Measurements from ENCODE around the gene SND1. TPM values are rescaled to one million over a fixed set of nuclear protein-coding genes. Genes with fewer than 3 reads are reported as not detected.

Gene SND1
- total RNA-seq, 2 donors from 2014 or later = 131 to 135 TPM

GRCh38 chr7:128116740-128117139 lies 464.7 kb downstream of the SND1 start:
- no peak for DNase-seq (ENCODE audit: low spot score)
- intact Hi-C loops (cut with DNase I) = no loop called here

DNA sequence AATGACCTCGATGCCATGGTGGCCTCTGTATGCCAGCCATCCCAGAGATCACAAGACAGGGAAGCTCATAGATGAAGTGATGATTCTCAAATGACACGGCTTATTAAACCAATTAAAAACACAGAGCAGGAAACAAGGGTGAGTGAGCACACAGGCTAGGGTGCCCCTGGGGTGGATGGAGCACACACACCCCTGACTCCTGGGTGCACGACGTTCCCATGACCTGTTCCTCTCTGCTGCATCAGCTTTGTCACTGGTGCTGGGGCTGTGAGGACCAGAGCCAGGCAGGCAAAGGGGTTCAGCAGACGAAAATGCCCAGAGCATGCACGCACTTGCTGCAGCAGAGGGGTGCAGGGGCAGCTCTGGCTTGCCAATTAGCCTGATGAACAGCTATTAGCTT lies 465.7 kb downstream of the SND1 start:
- no peak for DNase-seq (ENCODE audit: low spot score)
- intact Hi-C loops (cut with DNase I) = no loop called here

DNA sequence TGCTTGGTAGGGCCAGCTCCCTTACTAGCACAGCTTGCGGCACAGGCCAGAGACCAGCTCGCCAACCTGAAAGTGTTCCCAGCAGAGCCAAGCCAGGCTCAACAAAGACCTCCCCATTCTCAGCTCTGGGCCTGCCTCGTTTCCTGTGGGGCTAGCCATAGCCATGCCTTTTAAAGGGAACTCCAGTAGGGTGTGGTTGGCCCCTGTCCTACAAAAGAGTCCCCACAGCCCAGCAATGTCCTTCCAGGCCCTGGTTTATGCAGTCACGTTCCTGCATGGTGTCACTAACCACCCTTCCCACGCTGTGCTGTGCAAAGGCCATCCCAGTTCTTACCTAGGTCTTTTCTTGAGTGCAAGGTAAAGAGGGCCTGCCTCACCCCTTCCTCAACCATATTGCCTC lies 467.0 kb downstream of the SND1 start:
- DNase-seq (ENCODE audit: low spot score) = no peak
- intact Hi-C loops (cut with DNase I) = no loop called here

- intact Hi-C loops (cut with DNase I) = loop anchor here in 1 of 2 donors (5.0 kb wide), 1 partner anchor 568 kb away; no protein-coding TSS in a partner anchor
These were observed 468.1 kb downstream of the SND1 start for GRCh38 chr7:128120116-128120515.

DNA sequence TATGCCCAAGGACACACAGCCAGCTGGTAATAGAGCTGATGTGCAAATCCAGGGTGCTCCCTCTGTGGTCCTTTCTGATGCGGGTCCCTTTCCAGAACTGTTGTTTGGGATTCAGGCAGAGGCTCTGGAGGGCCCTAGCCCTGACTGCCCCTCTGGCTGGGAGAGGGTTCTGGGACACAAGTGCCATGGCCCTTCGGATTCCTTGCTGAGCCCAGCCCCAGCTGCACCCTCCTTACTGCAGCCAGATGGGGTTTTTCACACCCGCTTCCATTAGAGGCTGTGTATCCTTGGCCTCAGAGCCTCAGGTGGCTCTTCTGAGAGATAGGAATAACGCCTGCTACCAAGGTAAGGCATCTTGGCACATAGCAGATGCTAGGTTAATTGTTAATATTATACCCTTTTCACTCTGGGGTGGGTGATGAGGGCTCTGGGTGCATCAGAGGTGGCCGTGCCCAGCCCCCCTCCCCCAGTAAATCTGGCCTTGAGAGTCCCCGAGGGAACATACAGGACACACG lies 469.0 kb downstream of the SND1 start:
- no peak for DNase-seq (ENCODE audit: low spot score)
- intact Hi-C loops (cut with DNase I) = loop anchor here in 1 of 2 donors (5.0 kb wide), 1 partner anchor 569 kb away; no protein-coding TSS in a partner anchor

More at GRCh38 chr7:128120116-128120515, 468.1 kb downstream of the SND1 start:
- no peak for DNase-seq (ENCODE audit: low spot score)

DNA sequence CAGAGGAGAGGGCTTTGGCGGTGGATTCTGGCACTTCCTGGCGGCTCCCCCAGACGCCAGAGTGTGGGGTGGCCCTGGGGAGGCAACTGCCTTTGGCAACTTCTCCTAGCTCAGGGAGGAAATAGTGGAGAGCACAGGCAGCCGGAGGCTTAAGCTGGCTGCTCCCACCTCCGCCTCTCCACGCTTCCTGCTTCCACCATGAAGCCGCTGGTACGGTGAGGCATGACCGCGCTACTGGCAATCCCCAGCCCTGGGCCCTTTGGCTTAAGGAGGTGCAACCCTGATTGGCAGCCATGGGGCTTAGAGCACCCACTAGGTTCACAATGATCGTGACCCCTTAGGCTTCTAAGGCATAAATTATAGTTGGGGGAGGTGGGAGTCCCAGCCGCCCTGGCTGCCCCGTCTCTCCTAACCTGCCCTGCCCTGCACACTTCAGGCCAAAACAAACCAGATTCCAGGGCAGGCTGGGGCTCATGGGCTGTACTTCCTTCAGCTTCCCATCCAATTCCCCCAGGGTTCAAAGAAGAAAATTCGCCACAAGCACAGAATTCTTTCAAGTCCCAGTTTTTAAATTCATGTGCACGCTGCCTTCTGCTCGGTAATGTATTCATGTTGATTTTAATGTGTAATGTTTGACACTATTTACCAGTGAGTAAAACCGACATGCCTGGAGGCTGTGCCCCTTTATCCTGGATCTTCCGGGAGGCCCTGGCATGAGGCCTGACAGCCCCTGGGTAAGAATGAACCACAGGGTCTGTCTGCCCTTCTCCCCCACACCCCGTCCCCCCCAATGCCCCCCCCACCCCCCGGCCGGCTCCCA lies 469.9 kb downstream of the SND1 start:
- peak; percentile 88 for DNase-seq (ENCODE audit: low spot score)
- intact Hi-C loops (cut with DNase I) = loop anchor here in 1 of 2 donors (5.0 kb wide), 1 partner anchor 570 kb away; no protein-coding TSS in a partner anchor

- intact Hi-C loops (cut with DNase I) = loop anchor here in 1 of 2 donors (5.0 kb wide), 1 partner anchor 570 kb away; no protein-coding TSS in a partner anchor
- no peak for DNase-seq (ENCODE audit: low spot score)
These were observed 470.7 kb downstream of the SND1 start for GRCh38 chr7:128122576-128123290.

GRCh38 chr7:128123291-128124037 lies 471.5 kb downstream of the SND1 start:
- intact Hi-C loops (cut with DNase I) = loop anchor here in 1 of 2 donors (5.0 kb wide), 1 partner anchor 571 kb away; no protein-coding TSS in a partner anchor
- no peak for DNase-seq (ENCODE audit: low spot score)

- intact Hi-C loops (cut with DNase I) = loop anchor here in 1 of 2 donors (5.0 kb wide), 1 partner anchor 572 kb away; no protein-coding TSS in a partner anchor
- DNase-seq (ENCODE audit: low spot score) = no peak
These were observed 472.8 kb downstream of the SND1 start for GRCh38 chr7:128124786-128125185.

- intact Hi-C loops (cut with DNase I) = no loop called here
- DNase-seq (ENCODE audit: low spot score) = no peak
These were observed 473.8 kb downstream of the SND1 start for GRCh38 chr7:128125816-128126215.

DNA sequence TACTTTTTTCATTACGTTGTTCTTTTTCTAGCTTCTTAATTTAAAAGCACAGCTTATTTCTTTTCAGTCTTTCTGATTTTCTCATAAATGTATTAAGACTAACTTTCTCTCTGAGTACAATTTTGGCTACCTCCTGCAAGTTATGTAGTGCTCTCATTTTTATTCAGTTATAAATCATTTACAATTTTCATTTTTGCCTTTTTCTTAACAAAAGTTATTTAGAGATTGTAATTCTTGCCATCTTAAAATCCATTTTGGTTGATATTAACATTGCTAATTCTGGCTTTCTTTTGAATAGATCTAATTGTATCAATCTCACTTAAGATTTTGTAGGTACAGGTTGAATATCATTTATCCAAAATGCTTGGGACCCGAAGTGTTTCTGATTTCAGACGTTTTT lies 476.4 kb downstream of the SND1 start:
- no peak for DNase-seq (ENCODE audit: low spot score)
- intact Hi-C loops (cut with DNase I) = no loop called here

GRCh38 chr7:128129224-128129864 lies 477.4 kb downstream of the SND1 start:
- intact Hi-C loops (cut with DNase I) = no loop called here
- DNase-seq (ENCODE audit: low spot score) = no peak

GRCh38 chr7:128131115-128131514 lies 479.1 kb downstream of the SND1 start:
- intact Hi-C loops (cut with DNase I) = no loop called here

DNA sequence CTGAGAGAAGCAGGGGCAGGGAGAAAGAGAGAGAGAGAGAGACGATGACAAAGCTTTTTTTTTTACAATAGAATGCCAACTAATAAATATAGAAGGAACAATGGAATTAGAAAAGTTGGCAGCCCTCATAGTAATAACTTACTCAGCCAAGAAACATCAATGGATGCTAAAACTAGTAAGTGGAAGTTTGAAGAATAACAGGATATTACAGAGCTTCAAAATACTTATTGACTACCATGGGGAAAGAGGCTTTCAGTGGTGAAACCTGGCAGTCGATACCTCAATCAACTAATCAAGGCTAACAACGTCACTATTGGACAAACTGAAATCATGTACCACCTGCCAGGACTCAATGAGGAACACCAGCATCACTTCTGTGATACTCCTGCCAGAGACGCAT lies 479.7 kb downstream of the SND1 start:
- intact Hi-C loops (cut with DNase I) = no loop called here
- no peak for DNase-seq (ENCODE audit: low spot score)

More at GRCh38 chr7:128131115-128131514, 479.1 kb downstream of the SND1 start:
- no peak for DNase-seq (ENCODE audit: low spot score)

- no peak for DNase-seq (ENCODE audit: low spot score)
- intact Hi-C loops (cut with DNase I) = no loop called here
These were observed 480.6 kb downstream of the SND1 start for GRCh38 chr7:128132426-128133069.

DNA sequence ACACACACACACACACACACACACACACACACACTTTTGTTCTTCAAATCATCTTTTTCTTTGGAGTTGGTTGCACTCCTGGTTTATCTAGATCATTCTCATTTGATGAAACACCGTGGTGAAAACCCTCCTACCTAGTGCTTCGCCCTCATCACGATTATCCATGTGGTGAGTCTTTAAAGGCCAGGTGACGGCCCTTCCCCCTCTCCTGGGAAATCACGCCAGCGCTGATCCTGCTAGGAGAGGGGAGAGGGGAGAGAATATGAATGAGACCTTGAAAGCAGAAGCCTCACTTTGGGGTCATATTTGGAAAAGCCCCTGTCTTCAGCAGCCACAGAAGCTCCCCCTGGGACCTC lies 483.1 kb downstream of the SND1 start:
- no peak for DNase-seq (ENCODE audit: low spot score)
- intact Hi-C loops (cut with DNase I) = loop anchor here (5.0 kb wide), 2 partner anchors 67 to 72 kb away; no protein-coding TSS in a partner anchor

- no peak for DNase-seq (ENCODE audit: low spot score)
- intact Hi-C loops (cut with DNase I) = loop anchor here (5.0 kb wide), 2 partner anchors 67 to 72 kb away; no protein-coding TSS in a partner anchor
These were observed 483.7 kb downstream of the SND1 start for GRCh38 chr7:128135515-128136214.

DNA sequence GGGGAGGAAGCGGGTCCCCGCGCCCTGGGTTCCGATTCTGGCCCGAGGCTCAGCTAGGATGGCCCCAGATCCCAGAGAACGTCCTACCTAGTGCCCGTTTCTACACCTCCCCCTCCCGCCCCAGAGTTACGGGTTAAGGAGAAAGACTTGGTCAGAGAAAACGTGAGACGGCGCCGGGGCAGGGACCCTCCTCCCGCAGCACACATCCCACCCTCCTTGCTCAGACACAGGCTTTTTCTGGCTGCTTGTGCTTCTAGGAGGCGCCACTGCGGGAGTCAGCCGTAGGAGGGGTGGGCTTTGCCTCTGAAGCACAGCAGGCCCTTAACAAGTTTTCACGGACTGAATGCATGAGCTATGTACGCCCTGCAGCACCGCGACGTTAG lies 484.2 kb downstream of the SND1 start:
- intact Hi-C loops (cut with DNase I) = loop anchor here (5.0 kb wide), 2 partner anchors 66 to 71 kb away; no protein-coding TSS in a partner anchor

More for the DNA sequence above, 484.2 kb downstream of the SND1 start:
- no peak for DNase-seq (ENCODE audit: low spot score)

Data from posterior vena cava (tissue), 2 donors.